HEK293T (cell line): ENCODE data around the gene CEACAM19.

Experiments used
- BHLHE40 ChIP-seq: fragments of 450-650 bp; IDR thresholded peaks from 2 replicates; pipeline ENCODE4 v1.6.1; 2016; ENCODE audit warnings: mild to moderate bottlenecking, moderate library complexity, borderline replicate concordance
- SP1 ChIP-seq: fragments of 450-650 bp; IDR thresholded peaks from 2 replicates; pipeline ENCODE4 v1.6.1; 2017

DNA sequence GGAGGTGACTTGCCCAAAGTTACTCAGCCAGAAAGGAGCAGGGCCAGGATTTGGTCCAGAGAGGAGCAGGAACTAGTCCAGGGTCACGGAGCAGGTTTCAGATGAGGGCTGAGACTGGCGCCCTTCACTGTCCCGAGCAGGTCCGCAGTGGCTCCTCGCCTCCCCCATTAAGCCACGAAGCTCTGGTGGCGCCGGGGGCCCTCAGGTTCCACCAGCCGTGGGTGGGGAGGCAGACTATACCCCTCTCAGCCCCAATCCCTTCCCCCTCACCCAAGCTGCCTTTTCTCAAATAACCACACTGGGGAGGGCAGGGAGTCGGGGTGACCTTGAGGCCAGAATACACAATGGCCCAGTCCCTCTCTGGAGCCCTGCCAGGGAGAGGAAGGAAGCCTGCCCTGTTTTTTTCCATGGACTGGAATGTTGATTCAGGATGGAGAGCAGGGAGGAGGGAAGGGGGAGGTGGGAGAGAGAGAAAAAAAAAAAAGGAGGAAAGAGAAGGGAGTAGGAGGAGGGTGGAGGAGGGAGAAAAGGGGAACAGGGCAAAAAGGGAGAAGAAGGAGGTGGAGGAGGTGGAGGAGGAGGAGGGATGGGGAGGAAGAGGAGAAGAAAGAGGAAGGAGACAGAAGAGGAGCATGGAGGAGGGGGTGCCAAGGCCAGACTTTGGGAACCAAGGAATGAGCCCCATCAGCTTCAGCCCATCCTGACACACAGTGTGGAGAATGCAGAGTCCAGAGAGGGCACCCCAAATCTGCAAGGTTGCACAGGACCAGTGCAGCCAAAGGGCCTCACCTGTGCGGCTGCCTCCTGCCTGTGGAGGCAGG is 47.4 kb downstream of the CEACAM19 start:
- TF ChIP-seq BHLHE40 = no peak
- no peak for TF ChIP-seq SP1
